HEK293 (cell line): ENCODE results near the gene ARHGAP25.

Experiments
- GLIS2 ChIP-seq: fragments of 450-650 bp; formaldehyde crosslinking; IDR thresholded peaks from 2 replicates; pipeline ENCODE4 v1.5.1; 2016; ENCODE audit warnings: missing biosample characterization, missing genetic modification characterization
- MZF1 ChIP-seq: fragments of 450-650 bp; formaldehyde crosslinking; IDR thresholded peaks from 2 replicates; pipeline ENCODE4 v1.5.1; 2017; ENCODE audit warnings: missing biosample characterization, missing genetic modification characterization, borderline replicate concordance
- PRDM1 ChIP-seq: fragments of 450-650 bp; formaldehyde crosslinking; IDR thresholded peaks from 2 replicates; pipeline ENCODE4; 2016; ENCODE audit warnings: missing biosample characterization, missing genetic modification characterization
- SP7 ChIP-seq: fragments of 450-650 bp; formaldehyde crosslinking; IDR thresholded peaks from 2 replicates; pipeline ENCODE4 v1.5.1; 2016; ENCODE audit warnings: missing biosample characterization, missing genetic modification characterization
- ZBTB8A ChIP-seq: fragments of 450-650 bp; formaldehyde crosslinking; IDR thresholded peaks from 2 replicates; pipeline ENCODE4 v1.5.1; 2016; ENCODE audit warnings: missing biosample characterization, missing genetic modification characterization
- ZEB2 ChIP-seq: fragments of 450-650 bp; formaldehyde crosslinking; IDR thresholded peaks from 2 replicates; pipeline ENCODE4 v1.5.1; 2016; ENCODE audit warnings: missing biosample characterization, missing genetic modification characterization
- ZNF133 ChIP-seq: fragments of 450-650 bp; formaldehyde crosslinking; IDR thresholded peaks from 2 replicates; pipeline ENCODE4 v1.5.1; 2016; ENCODE audit warnings: missing biosample characterization, missing genetic modification characterization
- ZNF169 ChIP-seq: fragments of 450-650 bp; formaldehyde crosslinking; IDR thresholded peaks from 2 replicates; pipeline ENCODE4 v1.5.1; 2016; ENCODE audit warnings: missing biosample characterization, missing genetic modification characterization
- ZNF175 ChIP-seq: fragments of 450-650 bp; formaldehyde crosslinking; IDR thresholded peaks from 2 replicates; pipeline ENCODE4 v1.5.1; 2016; ENCODE audit warnings: missing biosample characterization, missing genetic modification characterization
- ZNF311 ChIP-seq: fragments of 450-650 bp; formaldehyde crosslinking; IDR thresholded peaks from 2 replicates; pipeline ENCODE4 v1.5.1; 2017; ENCODE audit warnings: missing biosample characterization, missing genetic modification characterization, borderline replicate concordance
- ZNF366 ChIP-seq: fragments of 450-650 bp; formaldehyde crosslinking; conservative IDR thresholded peaks from 2 replicates; pipeline ENCODE4 v1.5.1; 2016; ENCODE audit warnings: missing biosample characterization, missing genetic modification characterization
- ZNF529 ChIP-seq: fragments of 450-650 bp; formaldehyde crosslinking; IDR thresholded peaks from 2 replicates; pipeline ENCODE4 v1.5.1; 2017; ENCODE audit warnings: missing genetic modification characterization, missing biosample characterization; ENCODE audit not compliant: insufficient replicate concordance
- ZNF530 ChIP-seq: fragments of 450-650 bp; formaldehyde crosslinking; IDR thresholded peaks from 2 replicates; pipeline ENCODE4 v1.5.1; 2016; ENCODE audit warnings: low read depth, missing biosample characterization, missing genetic modification characterization
- ZNF548 ChIP-seq: fragments of 450-650 bp; formaldehyde crosslinking; IDR thresholded peaks from 2 replicates; pipeline ENCODE4 v1.5.1; 2016; ENCODE audit warnings: missing biosample characterization, missing genetic modification characterization
- ZNF621 ChIP-seq: fragments of 450-650 bp; formaldehyde crosslinking; IDR thresholded peaks from 2 replicates; pipeline ENCODE4 v1.5.1; 2017; ENCODE audit warnings: missing biosample characterization, missing genetic modification characterization
- ZNF658 ChIP-seq: fragments of 450-650 bp; formaldehyde crosslinking; IDR thresholded peaks from 2 replicates; pipeline ENCODE4; 2016; ENCODE audit warnings: missing biosample characterization, missing genetic modification characterization
- ZNF843 ChIP-seq: fragments of 450-650 bp; formaldehyde crosslinking; IDR thresholded peaks from 2 replicates; pipeline ENCODE4 v1.5.1; 2016; ENCODE audit warnings: missing biosample characterization, missing genetic modification characterization
- TF ChIP-seq, protein P1 (sequence below): fragments of 450-650 bp; formaldehyde crosslinking; conservative IDR thresholded peaks from 2 replicates; pipeline ENCODE4 v1.5.1; 2016; ENCODE audit warnings: low read depth, missing biosample characterization, missing genetic modification characterization
- TF ChIP-seq, protein P2 (sequence below): fragments of 450-650 bp; formaldehyde crosslinking; IDR thresholded peaks from 2 replicates; pipeline ENCODE4 v1.5.1; 2016; ENCODE audit warnings: missing biosample characterization, missing genetic modification characterization
- TF ChIP-seq, protein P3 (sequence below): fragments of 450-650 bp; IDR thresholded peaks from 2 replicates; pipeline ENCODE4 v1.5.1; 2018; ENCODE audit warnings: missing biosample characterization, missing genetic modification characterization
- TF ChIP-seq, protein P4 (sequence below): fragments of 450-650 bp; formaldehyde crosslinking; IDR thresholded peaks from 2 replicates; pipeline ENCODE4 v1.5.1; 2016; ENCODE audit warnings: missing biosample characterization, missing genetic modification characterization
- TF ChIP-seq, protein P5 (sequence below): fragments of 450-650 bp; formaldehyde crosslinking; IDR thresholded peaks from 2 replicates; pipeline ENCODE4 v1.5.1; 2016; ENCODE audit warnings: missing biosample characterization, missing genetic modification characterization
- TF ChIP-seq, protein P6 (sequence below): fragments of 450-650 bp; formaldehyde crosslinking; IDR thresholded peaks from 2 replicates; pipeline ENCODE4 v1.5.1; 2016; ENCODE audit warnings: missing biosample characterization, missing genetic modification characterization, low read depth
- TF ChIP-seq, protein P7 (sequence below): fragments of 450-650 bp; formaldehyde crosslinking; IDR thresholded peaks from 2 replicates; pipeline ENCODE4 v1.5.1; 2016; ENCODE audit warnings: missing biosample characterization, missing genetic modification characterization

The ARHGAP25 gene

DNA sequence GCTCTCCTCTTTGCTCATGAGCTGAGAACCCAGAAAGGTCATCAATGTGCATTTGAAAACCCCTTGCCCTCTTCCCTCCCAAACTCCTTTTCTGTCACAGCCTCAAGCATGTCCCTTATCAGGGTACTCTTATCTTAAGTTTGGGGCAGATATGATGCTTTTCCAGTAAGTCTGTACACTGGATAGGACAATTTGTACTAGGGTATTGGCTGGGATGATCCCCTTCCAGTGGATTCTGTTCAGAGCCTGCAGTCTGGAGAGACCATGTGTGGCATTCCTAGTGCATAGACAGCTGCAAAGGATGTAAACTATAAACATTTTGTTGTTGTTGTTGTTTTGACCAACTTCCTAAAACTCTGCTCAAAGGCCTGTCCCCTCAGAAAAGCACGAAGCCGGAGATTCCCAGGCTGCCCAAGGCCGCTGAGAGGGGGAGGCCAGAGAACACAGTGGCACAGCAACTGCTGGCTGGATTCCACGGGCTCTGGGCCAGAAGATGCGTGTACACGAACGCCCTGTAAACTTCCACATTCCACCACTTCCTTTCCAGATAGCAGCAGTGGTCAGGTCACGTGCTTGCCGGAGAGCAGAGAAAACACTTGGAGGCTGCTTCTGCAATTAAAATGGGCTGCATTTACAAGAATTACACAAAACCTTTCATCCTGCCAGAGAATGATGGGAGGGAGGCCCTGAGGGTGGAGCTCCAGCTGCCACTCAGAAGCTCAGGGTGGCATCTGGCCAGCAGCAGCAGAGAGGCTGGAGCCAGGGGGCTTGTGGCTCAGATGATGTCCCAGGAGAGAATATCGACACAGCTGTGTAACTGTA is 94.5 kb downstream of the ARHGAP25 start (continued):
- TF ChIP-seq, protein P1, sequence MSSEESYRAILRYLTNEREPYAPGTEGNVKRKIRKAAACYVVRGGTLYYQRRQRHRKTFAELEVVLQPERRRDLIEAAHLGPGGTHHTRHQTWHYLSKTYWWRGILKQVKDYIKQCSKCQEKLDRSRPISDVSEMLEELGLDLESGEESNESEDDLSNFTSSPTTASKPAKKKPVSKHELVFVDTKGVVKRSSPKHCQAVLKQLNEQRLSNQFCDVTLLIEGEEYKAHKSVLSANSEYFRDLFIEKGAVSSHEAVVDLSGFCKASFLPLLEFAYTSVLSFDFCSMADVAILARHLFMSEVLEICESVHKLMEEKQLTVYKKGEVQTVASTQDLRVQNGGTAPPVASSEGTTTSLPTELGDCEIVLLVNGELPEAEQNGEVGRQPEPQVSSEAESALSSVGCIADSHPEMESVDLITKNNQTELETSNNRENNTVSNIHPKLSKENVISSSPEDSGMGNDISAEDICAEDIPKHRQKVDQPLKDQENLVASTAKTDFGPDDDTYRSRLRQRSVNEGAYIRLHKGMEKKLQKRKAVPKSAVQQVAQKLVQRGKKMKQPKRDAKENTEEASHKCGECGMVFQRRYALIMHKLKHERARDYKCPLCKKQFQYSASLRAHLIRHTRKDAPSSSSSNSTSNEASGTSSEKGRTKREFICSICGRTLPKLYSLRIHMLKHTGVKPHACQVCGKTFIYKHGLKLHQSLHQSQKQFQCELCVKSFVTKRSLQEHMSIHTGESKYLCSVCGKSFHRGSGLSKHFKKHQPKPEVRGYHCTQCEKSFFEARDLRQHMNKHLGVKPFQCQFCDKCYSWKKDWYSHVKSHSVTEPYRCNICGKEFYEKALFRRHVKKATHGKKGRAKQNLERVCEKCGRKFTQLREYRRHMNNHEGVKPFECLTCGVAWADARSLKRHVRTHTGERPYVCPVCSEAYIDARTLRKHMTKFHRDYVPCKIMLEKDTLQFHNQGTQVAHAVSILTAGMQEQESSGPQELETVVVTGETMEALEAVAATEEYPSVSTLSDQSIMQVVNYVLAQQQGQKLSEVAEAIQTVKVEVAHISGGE (tag by site-specific recombination) = peak; percentile 54
- no peak for TF ChIP-seq ZNF175 (tag by site-specific recombination)
- TF ChIP-seq ZNF133 (tag by site-specific recombination) = no peak
- no peak for TF ChIP-seq ZNF529 (tag by site-specific recombination)
- TF ChIP-seq, protein P2, sequence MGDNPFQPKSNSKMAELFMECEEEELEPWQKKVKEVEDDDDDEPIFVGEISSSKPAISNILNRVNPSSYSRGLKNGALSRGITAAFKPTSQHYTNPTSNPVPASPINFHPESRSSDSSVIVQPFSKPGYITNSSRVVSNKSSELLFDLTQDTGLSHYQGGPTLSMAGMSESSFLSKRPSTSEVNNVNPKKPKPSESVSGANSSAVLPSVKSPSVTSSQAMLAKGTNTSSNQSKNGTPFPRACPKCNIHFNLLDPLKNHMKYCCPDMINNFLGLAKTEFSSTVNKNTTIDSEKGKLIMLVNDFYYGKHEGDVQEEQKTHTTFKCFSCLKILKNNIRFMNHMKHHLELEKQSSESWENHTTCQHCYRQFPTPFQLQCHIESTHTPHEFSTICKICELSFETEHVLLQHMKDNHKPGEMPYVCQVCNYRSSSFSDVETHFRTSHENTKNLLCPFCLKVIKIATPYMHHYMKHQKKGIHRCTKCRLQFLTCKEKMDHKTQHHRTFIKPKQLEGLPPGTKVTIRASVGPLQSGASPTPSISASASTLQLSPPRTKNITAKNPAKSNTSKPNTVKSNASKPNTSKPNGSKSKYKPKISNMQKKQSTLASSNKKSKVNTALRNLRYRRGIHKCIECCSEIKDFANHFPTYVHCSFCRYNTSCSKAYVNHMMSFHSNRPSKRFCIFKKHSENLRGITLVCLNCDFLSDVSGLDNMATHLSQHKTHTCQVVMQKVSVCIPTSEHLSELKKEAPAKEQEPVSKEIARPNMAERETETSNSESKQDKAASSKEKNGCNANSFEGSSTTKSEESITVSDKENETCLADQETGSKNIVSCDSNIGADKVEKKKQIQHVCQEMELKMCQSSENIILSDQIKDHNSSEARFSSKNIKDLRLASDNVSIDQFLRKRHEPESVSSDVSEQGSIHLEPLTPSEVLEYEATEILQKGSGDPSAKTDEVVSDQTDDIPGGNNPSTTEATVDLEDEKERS (tag by site-specific recombination) = no peak
- TF ChIP-seq ZNF366 (tag by site-specific recombination) = 0 out of 2 replicates have a peak, but pooled peaks have one; percentile 54
- TF ChIP-seq ZEB2 = peak; percentile 80; the same call in 1 of the 2 replicates
- TF ChIP-seq ZBTB8A (tag by site-specific recombination) = peak; percentile 72
- TF ChIP-seq, protein P3, sequence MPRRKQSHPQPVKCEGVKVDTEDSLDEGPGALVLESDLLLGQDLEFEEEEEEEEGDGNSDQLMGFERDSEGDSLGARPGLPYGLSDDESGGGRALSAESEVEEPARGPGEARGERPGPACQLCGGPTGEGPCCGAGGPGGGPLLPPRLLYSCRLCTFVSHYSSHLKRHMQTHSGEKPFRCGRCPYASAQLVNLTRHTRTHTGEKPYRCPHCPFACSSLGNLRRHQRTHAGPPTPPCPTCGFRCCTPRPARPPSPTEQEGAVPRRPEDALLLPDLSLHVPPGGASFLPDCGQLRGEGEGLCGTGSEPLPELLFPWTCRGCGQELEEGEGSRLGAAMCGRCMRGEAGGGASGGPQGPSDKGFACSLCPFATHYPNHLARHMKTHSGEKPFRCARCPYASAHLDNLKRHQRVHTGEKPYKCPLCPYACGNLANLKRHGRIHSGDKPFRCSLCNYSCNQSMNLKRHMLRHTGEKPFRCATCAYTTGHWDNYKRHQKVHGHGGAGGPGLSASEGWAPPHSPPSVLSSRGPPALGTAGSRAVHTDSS = no peak
- no peak for TF ChIP-seq PRDM1 (tag by site-specific recombination)
- no peak for TF ChIP-seq GLIS2 (tag by site-specific recombination)
- TF ChIP-seq ZNF530 (tag by site-specific recombination) = no peak
- TF ChIP-seq, protein P4, sequence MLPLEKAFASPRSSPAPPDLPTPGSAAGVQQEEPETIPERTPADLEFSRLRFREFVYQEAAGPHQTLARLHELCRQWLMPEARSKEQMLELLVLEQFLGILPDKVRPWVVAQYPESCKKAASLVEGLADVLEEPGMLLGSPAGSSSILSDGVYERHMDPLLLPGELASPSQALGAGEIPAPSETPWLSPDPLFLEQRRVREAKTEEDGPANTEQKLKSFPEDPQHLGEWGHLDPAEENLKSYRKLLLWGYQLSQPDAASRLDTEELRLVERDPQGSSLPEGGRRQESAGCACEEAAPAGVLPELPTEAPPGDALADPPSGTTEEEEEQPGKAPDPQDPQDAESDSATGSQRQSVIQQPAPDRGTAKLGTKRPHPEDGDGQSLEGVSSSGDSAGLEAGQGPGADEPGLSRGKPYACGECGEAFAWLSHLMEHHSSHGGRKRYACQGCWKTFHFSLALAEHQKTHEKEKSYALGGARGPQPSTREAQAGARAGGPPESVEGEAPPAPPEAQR (tag by site-specific recombination) = no peak
- TF ChIP-seq SP7 (tag by site-specific recombination) = peak; percentile 84
- TF ChIP-seq ZNF548 (tag by site-specific recombination) = no peak
- TF ChIP-seq, protein P5, sequence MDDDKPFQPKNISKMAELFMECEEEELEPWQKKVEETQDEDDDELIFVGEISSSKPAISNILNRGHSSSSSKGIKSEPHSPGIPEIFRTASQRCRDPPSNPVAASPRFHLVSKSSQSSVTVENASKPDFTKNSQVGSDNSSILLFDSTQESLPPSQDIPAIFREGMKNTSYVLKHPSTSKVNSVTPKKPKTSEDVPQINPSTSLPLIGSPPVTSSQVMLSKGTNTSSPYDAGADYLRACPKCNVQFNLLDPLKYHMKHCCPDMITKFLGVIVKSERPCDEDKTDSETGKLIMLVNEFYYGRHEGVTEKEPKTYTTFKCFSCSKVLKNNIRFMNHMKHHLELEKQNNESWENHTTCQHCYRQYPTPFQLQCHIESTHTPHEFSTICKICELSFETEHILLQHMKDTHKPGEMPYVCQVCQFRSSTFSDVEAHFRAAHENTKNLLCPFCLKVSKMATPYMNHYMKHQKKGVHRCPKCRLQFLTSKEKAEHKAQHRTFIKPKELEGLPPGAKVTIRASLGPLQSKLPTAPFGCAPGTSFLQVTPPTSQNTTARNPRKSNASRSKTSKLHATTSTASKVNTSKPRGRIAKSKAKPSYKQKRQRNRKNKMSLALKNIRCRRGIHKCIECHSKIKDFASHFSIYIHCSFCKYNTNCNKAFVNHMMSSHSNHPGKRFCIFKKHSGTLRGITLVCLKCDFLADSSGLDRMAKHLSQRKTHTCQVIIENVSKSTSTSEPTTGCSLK (tag by site-specific recombination) = no peak
- peak; percentile 60; the same call in 1 of the 2 replicates for TF ChIP-seq MZF1 (tag by site-specific recombination)
- TF ChIP-seq, protein P6, sequence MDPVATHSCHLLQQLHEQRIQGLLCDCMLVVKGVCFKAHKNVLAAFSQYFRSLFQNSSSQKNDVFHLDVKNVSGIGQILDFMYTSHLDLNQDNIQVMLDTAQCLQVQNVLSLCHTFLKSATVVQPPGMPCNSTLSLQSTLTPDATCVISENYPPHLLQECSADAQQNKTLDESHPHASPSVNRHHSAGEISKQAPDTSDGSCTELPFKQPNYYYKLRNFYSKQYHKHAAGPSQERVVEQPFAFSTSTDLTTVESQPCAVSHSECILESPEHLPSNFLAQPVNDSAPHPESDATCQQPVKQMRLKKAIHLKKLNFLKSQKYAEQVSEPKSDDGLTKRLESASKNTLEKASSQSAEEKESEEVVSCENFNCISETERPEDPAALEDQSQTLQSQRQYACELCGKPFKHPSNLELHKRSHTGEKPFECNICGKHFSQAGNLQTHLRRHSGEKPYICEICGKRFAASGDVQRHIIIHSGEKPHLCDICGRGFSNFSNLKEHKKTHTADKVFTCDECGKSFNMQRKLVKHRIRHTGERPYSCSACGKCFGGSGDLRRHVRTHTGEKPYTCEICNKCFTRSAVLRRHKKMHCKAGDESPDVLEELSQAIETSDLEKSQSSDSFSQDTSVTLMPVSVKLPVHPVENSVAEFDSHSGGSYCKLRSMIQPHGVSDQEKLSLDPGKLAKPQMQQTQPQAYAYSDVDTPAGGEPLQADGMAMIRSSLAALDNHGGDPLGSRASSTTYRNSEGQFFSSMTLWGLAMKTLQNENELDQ = no peak
- TF ChIP-seq ZNF169 (tag by site-specific recombination) = no peak
- TF ChIP-seq ZNF621 (tag by site-specific recombination) = no peak
- no peak for TF ChIP-seq ZNF658
- no peak for TF ChIP-seq ZNF311 (tag by site-specific recombination)
- TF ChIP-seq, protein P7, sequence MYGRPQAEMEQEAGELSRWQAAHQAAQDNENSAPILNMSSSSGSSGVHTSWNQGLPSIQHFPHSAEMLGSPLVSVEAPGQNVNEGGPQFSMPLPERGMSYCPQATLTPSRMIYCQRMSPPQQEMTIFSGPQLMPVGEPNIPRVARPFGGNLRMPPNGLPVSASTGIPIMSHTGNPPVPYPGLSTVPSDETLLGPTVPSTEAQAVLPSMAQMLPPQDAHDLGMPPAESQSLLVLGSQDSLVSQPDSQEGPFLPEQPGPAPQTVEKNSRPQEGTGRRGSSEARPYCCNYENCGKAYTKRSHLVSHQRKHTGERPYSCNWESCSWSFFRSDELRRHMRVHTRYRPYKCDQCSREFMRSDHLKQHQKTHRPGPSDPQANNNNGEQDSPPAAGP (tag by site-specific recombination) = no peak
- peak; percentile 86; the same call in 1 of the 2 replicates for TF ChIP-seq ZNF843
